GM21423 (cell line): Measurements from ENCODE around the gene NRTN.
"Not testable (repeated sequence)": the region's sequence is repeated elsewhere in the genome, so short reads cannot be mapped to it uniquely, and the experiment has no call there.

Source experiments
- ATAC-seq: cut with Tn5 transposase; IDR thresholded peaks from one replicate; pipeline ENCODE4 v1.9.1; 2021; ENCODE audit warnings: mild to moderate bottlenecking, moderate library complexity; ENCODE audit not compliant: unreplicated experiment

NRTN gene

GRCh38 chr19:5832527-5833216 lies 27.8 kb downstream of the NRTN start:
- no peak for ATAC-seq

- no peak for ATAC-seq
Measured at GRCh38 chr19:5837761-5838352, 33.0 kb downstream of the NRTN start.

GRCh38 chr19:5838353-5839064 lies 33.6 kb downstream of the NRTN start:
- ATAC-seq, result no peak

- ATAC-seq, result no peak
Measured at GRCh38 chr19:5839065-5840017, 34.5 kb downstream of the NRTN start, which contains the start of gene FUT6. Gene FUT6, minus strand, starts transcription at chr19:5839702. Its CDS starts 7,135 bp downstream, at chr19:5832567.

GRCh38 chr19:5841735-5842111 lies 36.9 kb downstream of the NRTN start:
- ATAC-seq, result not testable (repeated sequence)

GRCh38 chr19:5843295-5843927 lies 38.5 kb downstream of the NRTN start:
- no peak for ATAC-seq

GRCh38 chr19:5844456-5845433 lies 39.9 kb downstream of the NRTN start:
- no peak for ATAC-seq

GRCh38 chr19:5847846-5848245 lies 43.0 kb downstream of the NRTN start:
- not testable (repeated sequence) for ATAC-seq

- not testable (repeated sequence) for ATAC-seq
Measured at GRCh38 chr19:5848621-5849020, 43.8 kb downstream of the NRTN start.

- ATAC-seq, result no peak
Measured at GRCh38 chr19:5850189-5850588, 45.3 kb downstream of the NRTN start.

- no peak for ATAC-seq
Measured at GRCh38 chr19:5850743-5851293, 46.0 kb downstream of the NRTN start.

GRCh38 chr19:5851302-5851701 lies 46.4 kb downstream of the NRTN start, which contains the start of gene FUT3:
Gene FUT3, minus strand, starts transcription at chr19:5851449.
- ATAC-seq, result no peak

- ATAC-seq, result not testable (repeated sequence)
Measured at GRCh38 chr19:5854121-5854520, 49.3 kb downstream of the NRTN start.

GRCh38 chr19:5855151-5855550 lies 50.3 kb downstream of the NRTN start:
- ATAC-seq, result not testable (repeated sequence)

- no peak for ATAC-seq
Measured at GRCh38 chr19:5857203-5858081, 52.6 kb downstream of the NRTN start.

- ATAC-seq, result no peak
Measured at GRCh38 chr19:5863030-5863665, 58.3 kb downstream of the NRTN start.

GRCh38 chr19:5864013-5864720 lies 59.3 kb downstream of the NRTN start:
- ATAC-seq, result no peak
